ENCODE measurements around the gene CPED1. TPM values are rescaled to one million over a fixed set of nuclear protein-coding genes. Genes with fewer than 3 reads are reported as not detected.
A peak's percentile ranks its signal among the peaks of the same experiment; 100 is the strongest.

Gene CPED1
- total RNA-seq, 1 donor: 95.9 TPM

- peak; percentile 76 for DNase-seq (ENCODE audit: low read depth)
- no peak overlapping the region for H3K4me3 ChIP-seq (ENCODE audit: low read depth, low read length)
- no peak for TF ChIP-seq CTCF (IDR thresholded peaks at IDR 0.05; ENCODE audit: insufficient read depth, low read depth, low read length)
Measured at GRCh38 chr7:121084748-121085336, 96.3 kb downstream of the CPED1 start.

GRCh38 chr7:121085922-121086321 lies 97.4 kb downstream of the CPED1 start:
- DNase-seq (ENCODE audit: low read depth): peak; percentile 56
- no peak for TF ChIP-seq CTCF (IDR thresholded peaks at IDR 0.05; ENCODE audit: insufficient read depth, low read depth, low read length)
- no peak overlapping the region for H3K4me3 ChIP-seq (ENCODE audit: low read depth, low read length)

GRCh38 chr7:121088870-121089269 lies 100.4 kb downstream of the CPED1 start:
- DNase-seq (ENCODE audit: low read depth): no peak
- no peak overlapping the region for H3K4me3 ChIP-seq (ENCODE audit: low read depth, low read length)
- TF ChIP-seq CTCF (IDR thresholded peaks at IDR 0.05; ENCODE audit: insufficient read depth, low read depth, low read length): no peak

GRCh38 chr7:121094829-121095228 lies 106.3 kb downstream of the CPED1 start:
- no peak overlapping the region for H3K4me3 ChIP-seq (ENCODE audit: low read depth, low read length)
- DNase-seq (ENCODE audit: low read depth): no peak
- no peak for TF ChIP-seq CTCF (IDR thresholded peaks at IDR 0.05; ENCODE audit: insufficient read depth, low read depth, low read length)

GRCh38 chr7:121097577-121097976 lies 109.1 kb downstream of the CPED1 start:
- no peak overlapping the region for H3K4me3 ChIP-seq (ENCODE audit: low read depth, low read length)
- TF ChIP-seq CTCF (IDR thresholded peaks at IDR 0.05; ENCODE audit: insufficient read depth, low read depth, low read length): no peak
- no peak for DNase-seq (ENCODE audit: low read depth)

DNA sequence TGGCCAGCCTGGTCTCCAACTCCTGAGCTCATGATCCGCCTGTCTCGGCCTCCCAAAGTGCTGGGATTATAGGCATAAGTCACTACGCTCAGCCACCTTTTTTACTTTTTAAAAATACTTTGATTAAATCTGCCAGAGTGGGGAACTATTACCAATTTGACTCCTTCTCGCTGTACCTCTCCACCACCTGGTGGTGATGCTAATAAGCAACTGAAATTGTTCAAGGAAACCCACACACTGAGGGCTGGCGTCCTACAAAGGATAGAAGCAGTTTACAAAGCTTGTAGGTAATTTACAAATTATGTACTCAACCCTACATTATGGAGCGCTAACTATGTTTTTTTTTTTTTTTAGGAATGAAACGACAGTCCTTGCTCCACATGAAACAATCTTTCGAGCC lies 111.1 kb downstream of the CPED1 start:
- peak; percentile 14 for TF ChIP-seq CTCF (IDR thresholded peaks at IDR 0.05; ENCODE audit: insufficient read depth, low read depth, low read length)
- no peak for DNase-seq (ENCODE audit: low read depth)
- H3K4me3 ChIP-seq (ENCODE audit: low read depth, low read length): no peak overlapping the region

DNA sequence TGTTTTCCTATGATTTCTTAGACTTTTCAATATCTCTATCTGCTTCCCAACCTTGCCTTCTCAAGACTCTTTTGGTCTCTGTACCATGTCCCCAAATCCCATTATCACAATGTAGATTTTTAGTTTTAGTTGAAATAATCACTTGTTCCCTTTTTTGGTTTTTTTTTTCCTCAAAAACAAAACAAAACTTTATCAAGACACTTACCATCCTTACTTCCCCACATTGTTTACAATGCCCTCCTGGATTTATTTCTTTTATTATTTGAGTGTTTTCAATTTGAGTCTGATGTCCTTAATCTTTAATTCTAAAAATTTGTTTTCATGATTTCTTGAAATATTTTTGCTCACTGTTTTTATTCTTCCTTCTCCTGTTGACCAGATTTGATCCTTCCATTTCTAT lies 112.6 kb downstream of the CPED1 start:
- no peak for DNase-seq (ENCODE audit: low read depth)
- no peak for TF ChIP-seq CTCF (IDR thresholded peaks at IDR 0.05; ENCODE audit: insufficient read depth, low read depth, low read length)
- H3K4me3 ChIP-seq (ENCODE audit: low read depth, low read length): no peak overlapping the region

Data from fibroblast of villous mesenchyme (primary cell).